NCI-H510A (cell line): ENCODE data around the gene HS3ST6.
"Not testable (repeated sequence)": the region's sequence is repeated elsewhere in the genome, so short reads cannot be mapped to it uniquely, and the experiment has no call there.

Experiments
- DNase-seq: peaks from one replicate; lab custom pipeline; 2025; lab: John Stamatoyannopoulos, UW

HS3ST6 gene

GRCh38 chr16:1907226-1907860, 10.9 kb downstream of the HS3ST6 start:
- DNase-seq = no peak

GRCh38 chr16:1906846-1907165, 11.4 kb downstream of the HS3ST6 start:
- DNase-seq = no peak

- DNase-seq = no peak
Measured at GRCh38 chr16:1906055-1906845, 12.0 kb downstream of the HS3ST6 start.

GRCh38 chr16:1903845-1904840, 14.1 kb downstream of the HS3ST6 start:
- no peak for DNase-seq

- no peak for DNase-seq
Measured at GRCh38 chr16:1903220-1903574, 15.0 kb downstream of the HS3ST6 start.

- DNase-seq = no peak
Measured at GRCh38 chr16:1902547-1903219, 15.5 kb downstream of the HS3ST6 start.

GRCh38 chr16:1900452-1900774, 17.8 kb downstream of the HS3ST6 start:
- peak; percentile 88 for DNase-seq

GRCh38 chr16:1899641-1900451, 18.4 kb downstream of the HS3ST6 start:
- DNase-seq = peak; percentile 88

- not testable (repeated sequence) for DNase-seq
Measured at GRCh38 chr16:1897692-1898091, 20.5 kb downstream of the HS3ST6 start.

GRCh38 chr16:1895949-1896675, 22.1 kb downstream of the HS3ST6 start:
- DNase-seq = no peak

- no peak for DNase-seq
Measured at GRCh38 chr16:1895068-1895467, 23.1 kb downstream of the HS3ST6 start.

GRCh38 chr16:1890708-1891050, 27.5 kb downstream of the HS3ST6 start:
- no peak for DNase-seq

GRCh38 chr16:1890024-1890707, 28.0 kb downstream of the HS3ST6 start:
- no peak for DNase-seq

GRCh38 chr16:1887711-1888354, 30.4 kb downstream of the HS3ST6 start:
- DNase-seq = no peak

- DNase-seq = no peak
Measured at GRCh38 chr16:1884889-1885288, 33.3 kb downstream of the HS3ST6 start.

- DNase-seq = no peak
Measured at GRCh38 chr16:1884155-1884760, 34.0 kb downstream of the HS3ST6 start.

GRCh38 chr16:1881172-1881571, 37.0 kb downstream of the HS3ST6 start:
- not testable (repeated sequence) for DNase-seq

GRCh38 chr16:1879477-1879876, 38.7 kb downstream of the HS3ST6 start:
- DNase-seq = no peak

GRCh38 chr16:1878256-1878655, 40.0 kb downstream of the HS3ST6 start:
- DNase-seq = no peak
